ENCODE data around the gene PVR.
"Not testable (repeated sequence)": the region's sequence is repeated elsewhere in the genome, so short reads cannot be mapped to it uniquely, and the experiment has no call there.

PVR gene

GRCh38 chr19:44628793-44629192, 14.9 kb upstream of the PVR start:
- Histone ChIP-seq H3K4me3 (ENCODE audit: low read depth, low read length) (no peak overlapping the region), H3K9me3 (no peaks in the 10 kb centered on the region; the same call in 1 of the 2 replicates), H3K4me1 (peaks cover 2% of the 10 kb centered on the region; the same call in 1 of the 2 replicates), H3K27me3 (no peaks in the 10 kb centered on the region), H3K36me3 (no peaks in the 10 kb centered on the region)
- TF ChIP-seq CTCF (IDR thresholded peaks at IDR 0.05; ENCODE audit: low read depth, low read length): no peak
- no peak for DNase-seq

- H3K36me3 ChIP-seq; H3K4me1 ChIP-seq; H3K4me3 ChIP-seq (ENCODE audit: low read depth, low read length); DNase-seq; H3K9me3 ChIP-seq; H3K27me3 ChIP-seq: not testable (repeated sequence)
Observed at GRCh38 chr19:44631611-44632010, 12.1 kb upstream of the PVR start.

- not testable (repeated sequence) for H3K4me3 ChIP-seq (ENCODE audit: low read depth, low read length); H3K9me3 ChIP-seq; DNase-seq; H3K36me3 ChIP-seq; H3K4me1 ChIP-seq; H3K27me3 ChIP-seq
Observed at GRCh38 chr19:44634058-44634457, 9.7 kb upstream of the PVR start.

- no peak for TF ChIP-seq CTCF (IDR thresholded peaks at IDR 0.05; ENCODE audit: low read depth, low read length)
Observed at GRCh38 chr19:44634785-44635184, 8.9 kb upstream of the PVR start.

GRCh38 chr19:44635581-44636438, 7.9 kb upstream of the PVR start:
- DNase-seq: no peak
- H3K4me3 ChIP-seq (ENCODE audit: low read depth, low read length): no peak overlapping the region
- no peaks in the 10 kb centered on the region for H3K36me3 ChIP-seq
- H3K27me3 ChIP-seq: no peaks in the 10 kb centered on the region
- no peak for TF ChIP-seq CTCF (IDR thresholded peaks at IDR 0.05; ENCODE audit: low read depth, low read length)
- H3K9me3 ChIP-seq: no peaks in the 10 kb centered on the region
- peaks cover 2% of the 10 kb centered on the region; the same call in 1 of the 2 replicates for H3K4me1 ChIP-seq

More at GRCh38 chr19:44634785-44635184, 8.9 kb upstream of the PVR start:
- Histone ChIP-seq H3K27me3 (no peaks in the 10 kb centered on the region), H3K36me3 (no peaks in the 10 kb centered on the region), H3K9me3 (no peaks in the 10 kb centered on the region), H3K4me3 (ENCODE audit: low read depth, low read length) (no peak overlapping the region), H3K4me1 (peaks cover 2% of the 10 kb centered on the region; the same call in 1 of the 2 replicates)
- no peak for DNase-seq

GRCh38 chr19:44636439-44637389, 7.0 kb upstream of the PVR start:
- no peaks in the 10 kb centered on the region for H3K36me3 ChIP-seq
- H3K27me3 ChIP-seq: no peaks in the 10 kb centered on the region
- no peaks in the 10 kb centered on the region for H3K9me3 ChIP-seq
- DNase-seq: no peak
- peaks cover 2% of the 10 kb centered on the region; the same call in 1 of the 2 replicates for H3K4me1 ChIP-seq
- H3K4me3 ChIP-seq (ENCODE audit: low read depth, low read length): no peak overlapping the region
- no peak for TF ChIP-seq CTCF (IDR thresholded peaks at IDR 0.05; ENCODE audit: low read depth, low read length)
